IMR-90 (cell line): Measurements from ENCODE around the gene PANX1. TPM values are rescaled to one million over a fixed set of nuclear protein-coding genes. Genes with fewer than 3 reads are reported as not detected.
A peak's percentile ranks its signal among the peaks of the same experiment; 100 is the strongest.

ENCODE experiments used
- ATAC-seq: fragments of 200-7000 bp; cut with Tn5 transposase; 2 replicates; pipeline ENCODE4 v1.9.1; 2020; ENCODE audit warnings: low read depth, mild to moderate bottlenecking, moderate library complexity
- BruUV-seq: library from RNA; stranded (reverse); fragments of 400-500 nt; replicated peaks from 2 replicates; lab custom pipeline; 2021; lab: Mats Ljungman, UMichigan
- CTCF ChIA-PET: fragments of 300-600 bp; formaldehyde crosslinking; extraction: SDS; loops from one replicate; lab custom pipeline; 2021; ENCODE audit warnings: antibody characterized with exemption; lab: Yijun Ruan, JAX
- POLR2A ChIA-PET: fragments of 300-600 bp; sonication (Branson Sonifier 250); formaldehyde crosslinking; loops from one replicate; lab custom pipeline; 2022; ENCODE audit warnings: antibody characterized with exemption; ENCODE audit not compliant: unreplicated experiment; lab: Charles Lee
- DNase-seq: peaks from one replicate; pipeline ENCODE4 v3.0.0; 2013
- H2AFZ ChIP-seq: replicated peaks from 2 replicates; pipeline ENCODE3; 2013; ENCODE audit warnings: low read length, mild to moderate bottlenecking; ENCODE audit not compliant: poor library complexity
- H2AK5ac ChIP-seq: 2 replicates; pipeline ENCODE4 v1.6.1; 2013; ENCODE audit warnings: low read depth, low read length, inconsistent platforms
- H2AK9ac ChIP-seq: replicated peaks from 2 replicates; pipeline ENCODE3; 2013; ENCODE audit warnings: mild to moderate bottlenecking, low read depth, low read length, moderate library complexity; ENCODE audit not compliant: poor library complexity
- H2BK120ac ChIP-seq: 2 replicates; pipeline ENCODE4 v1.6.1; 2013; ENCODE audit warnings: low read depth, low read length, inconsistent platforms
- H2BK15ac ChIP-seq: 3 replicates; pipeline ENCODE4 v1.6.1; 2013; ENCODE audit warnings: low read depth, low read length, inconsistent platforms
- H2BK20ac ChIP-seq: 2 replicates; pipeline ENCODE4 v1.6.1; 2013; ENCODE audit warnings: low read depth, mild to moderate bottlenecking, inconsistent platforms, low read length, moderate library complexity
- H2BK5ac ChIP-seq: 2 replicates; pipeline ENCODE4 v1.6.1; 2013; ENCODE audit warnings: mild to moderate bottlenecking, low read depth, low read length, inconsistent platforms; ENCODE audit not compliant: poor library complexity, severe bottlenecking
- H3K14ac ChIP-seq: replicated peaks from 2 replicates; pipeline ENCODE4 v1.6.1; 2013; ENCODE audit warnings: low read depth, low read length, inconsistent platforms
- H3K18ac ChIP-seq: 2 replicates; pipeline ENCODE4 v1.6.1; 2013; ENCODE audit warnings: low read depth, low read length, control low read depth
- H3K23ac ChIP-seq: 2 replicates; pipeline ENCODE4 v1.6.1; 2013; ENCODE audit warnings: low read depth, low read length, inconsistent platforms
- H3K27ac ChIP-seq: 2 replicates; pipeline ENCODE4 v1.5.1; 2013; ENCODE audit warnings: mild to moderate bottlenecking, control low read depth, low read length; ENCODE audit not compliant: insufficient read depth
- H3K27me3 ChIP-seq: 2 replicates; pipeline ENCODE4 v1.6.1; 2013; ENCODE audit warnings: low read length; ENCODE audit not compliant: control insufficient read depth, insufficient read depth
- H3K36me3 ChIP-seq: 2 replicates; pipeline ENCODE4 v1.6.1; 2013; ENCODE audit warnings: low read length, mixed read lengths; ENCODE audit not compliant: control insufficient read depth, insufficient read depth
- H3K4ac ChIP-seq: 2 replicates; pipeline ENCODE4 v1.6.1; 2013; ENCODE audit warnings: low read depth, low read length, inconsistent platforms
- H3K4me1 ChIP-seq: 2 replicates; pipeline ENCODE4 v1.6.1; 2013; ENCODE audit warnings: low read length, mixed read lengths; ENCODE audit not compliant: control insufficient read depth, insufficient read depth
- H3K4me2 ChIP-seq: 2 replicates; pipeline ENCODE4 v1.6.1; 2013; ENCODE audit warnings: low read depth, mild to moderate bottlenecking, control low read depth, low read length, moderate library complexity
- H3K4me3 ChIP-seq: 2 replicates; pipeline ENCODE4 v1.5.1; 2013; ENCODE audit warnings: low read depth, mild to moderate bottlenecking, control low read depth, low read length, moderate library complexity; ENCODE audit not compliant: insufficient read depth
- H3K56ac ChIP-seq: 2 replicates; pipeline ENCODE4 v1.6.1; 2013; ENCODE audit warnings: low read length, inconsistent platforms; ENCODE audit not compliant: insufficient read depth; ENCODE audit errors: extremely low read depth
- H3K79me1 ChIP-seq, 2 experiments: 2 replicates each; pipeline ENCODE4 v1.6.1; 2013; ENCODE audit warnings: low read length in 2 of 2, inconsistent platforms in 1 of 2, low read depth in 1 of 2
- H3K9ac ChIP-seq: 2 replicates; pipeline ENCODE4 v1.6.1; 2013; ENCODE audit warnings: low read depth, low read length, control low read depth
- H3K9me1 ChIP-seq: 2 replicates; pipeline ENCODE4 v1.6.1; 2013; ENCODE audit warnings: low read length, inconsistent platforms; ENCODE audit not compliant: insufficient read depth
- H3K9me3 ChIP-seq: 2 replicates; pipeline ENCODE4 v1.6.1; 2013; ENCODE audit warnings: low read length; ENCODE audit not compliant: control insufficient read depth, insufficient read depth
- H4K20me1 ChIP-seq: 2 replicates; pipeline ENCODE4 v1.6.1; 2013; ENCODE audit warnings: low read length, inconsistent platforms; ENCODE audit not compliant: insufficient read depth
- H4K5ac ChIP-seq: 2 replicates; pipeline ENCODE4 v1.6.1; 2013; ENCODE audit warnings: mild to moderate bottlenecking, low read depth, low read length, control low read depth
- H4K8ac ChIP-seq, 2 experiments: 2 replicates each; pipeline ENCODE4 v1.6.1; 2013; ENCODE audit warnings: low read depth in 2 of 2, low read length in 2 of 2, control low read depth in 1 of 2, inconsistent platforms in 1 of 2
- H4K91ac ChIP-seq: 2 replicates; pipeline ENCODE4 v1.6.1; 2013; ENCODE audit warnings: low read depth, low read length, inconsistent platforms; ENCODE audit not compliant: insufficient read depth
- CEBPB ChIP-seq: IDR thresholded peaks from 2 replicates; pipeline ENCODE4 v1.6.1; 2012; ENCODE audit warnings: low read depth, low read length, improper control_type of control experiment
- CHD1 ChIP-seq: IDR thresholded peaks from 2 replicates; pipeline ENCODE4 v1.6.1; 2012; ENCODE audit warnings: low read depth, low read length, improper control_type of control experiment
- FOS ChIP-seq: fragments of 150-350 bp; IDR thresholded peaks from 2 replicates; pipeline ENCODE4 v1.6.1; 2016; ENCODE audit warnings: low read depth, low read length
- MAFK ChIP-seq: IDR thresholded peaks from 2 replicates; pipeline ENCODE4 v1.6.1; 2012; ENCODE audit warnings: low read depth, low read length, improper control_type of control experiment
- MAZ ChIP-seq: IDR thresholded peaks from 2 replicates; pipeline ENCODE4 v1.6.1; 2012; ENCODE audit warnings: low read depth, mild to moderate bottlenecking, low read length, improper control_type of control experiment, moderate library complexity, borderline replicate concordance
- MXI1 ChIP-seq: IDR thresholded peaks from 2 replicates; pipeline ENCODE4 v1.6.1; 2012; ENCODE audit warnings: low read depth, mild to moderate bottlenecking, low read length, moderate library complexity, borderline replicate concordance
- NFE2L2 ChIP-seq: fragments of 150-350 bp; IDR thresholded peaks from 2 replicates; pipeline ENCODE4 v1.6.1; 2016; ENCODE audit warnings: low read depth, mild to moderate bottlenecking, low read length
- POLR2A ChIP-seq: IDR thresholded peaks from 2 replicates; pipeline ENCODE4 v1.6.1; 2012; ENCODE audit warnings: mild to moderate bottlenecking, low read depth, low read length
- RAD21 ChIP-seq: IDR thresholded peaks from 2 replicates; pipeline ENCODE4 v1.6.1; 2012; ENCODE audit warnings: low read length, improper control_type of control experiment
- RCOR1 ChIP-seq: IDR thresholded peaks from 2 replicates; pipeline ENCODE4 v1.6.1; 2012; ENCODE audit warnings: mild to moderate bottlenecking, low read length, improper control_type of control experiment; ENCODE audit not compliant: insufficient replicate concordance
- RFX5 ChIP-seq: IDR thresholded peaks from 2 replicates; pipeline ENCODE4 v1.8.0; 2012; ENCODE audit warnings: low read depth, mild to moderate bottlenecking, low read length, moderate library complexity
- SMC3 ChIP-seq: fragments of 150-350 bp; IDR thresholded peaks from 2 replicates; pipeline ENCODE4 v1.6.1; 2016; ENCODE audit warnings: low read depth, mild to moderate bottlenecking, antibody characterized with exemption, low read length, moderate library complexity
- USF2 ChIP-seq: fragments of 150-350 bp; IDR thresholded peaks from 2 replicates; pipeline ENCODE4 v1.6.1; 2017; ENCODE audit warnings: mild to moderate bottlenecking, antibody characterized with exemption, low read length, low read depth
- WGBS, 2 experiments: methylation state at CpG; one replicate each; pipeline versions ENCODE4 v1.1.5 to v1.1.7; 2013; ENCODE audit warnings: missing lambda C conversion rate in 2 of 2; ENCODE audit not compliant: insufficient read length in 1 of 2; ENCODE audit errors: extremely low coverage in 2 of 2; 5-methylcytosine and 5-hydroxymethylcytosine counted together
- dilution Hi-C: fragments of 300-500 bp; cut with HindIII; formaldehyde crosslinking; loops from one replicate; pipeline ENCODE4 v1.14.3; 2018; ENCODE audit warnings: low sequenced_read_pairs; ENCODE audit not compliant: unreplicated experiment
- in situ Hi-C: fragments of 300-500 bp; cut with MboI; formaldehyde crosslinking; loops from 3 replicates; pipeline ENCODE4 v1.14.3; 2019; ENCODE audit warnings: low sequenced_read_pairs, inconsistent platforms, mixed read lengths
- intact Hi-C: fragments of 100-400 bp; cut with micrococcal nuclease; formaldehyde crosslinking; loops from 2 replicates; pipeline ENCODE4 v1.10.0; 2022
- polyA plus RNA-seq, 3 experiments: library from polyadenylated mRNA; depleted of rRNA; stranded (reverse); fragments of >200 nt; gene quantifications; 2 replicates each; pipeline ENCODE4 v1.2.3, GENCODE V29; 2012; ENCODE audit warnings: low replicate concordance in 1 of 3
- total RNA-seq: library from RNA; depleted of rRNA; stranded (reverse); fragments of >200 nt; gene quantifications from 2 replicates; pipeline ENCODE4 v1.2.3, GENCODE V29; 2012
- TF ChIP-seq, protein P1 (sequence below): fragments of 150-350 bp; IDR thresholded peaks from 2 replicates; pipeline ENCODE4 v1.6.1; 2016; ENCODE audit warnings: low read depth, mild to moderate bottlenecking, low read length, moderate library complexity, borderline replicate concordance
- TF ChIP-seq, protein P2 (sequence below): conservative IDR thresholded peaks from 2 replicates; pipeline ENCODE4 v1.5.1; 2012; ENCODE audit warnings: mild to moderate bottlenecking, low read depth, low read length, improper control_type of control experiment

PANX1 gene
- total and polyA plus RNA-seq, 2 of the 4 experiments (the other 2 are of a cell fraction), result 29.8 to 70.8 TPM

DNA sequence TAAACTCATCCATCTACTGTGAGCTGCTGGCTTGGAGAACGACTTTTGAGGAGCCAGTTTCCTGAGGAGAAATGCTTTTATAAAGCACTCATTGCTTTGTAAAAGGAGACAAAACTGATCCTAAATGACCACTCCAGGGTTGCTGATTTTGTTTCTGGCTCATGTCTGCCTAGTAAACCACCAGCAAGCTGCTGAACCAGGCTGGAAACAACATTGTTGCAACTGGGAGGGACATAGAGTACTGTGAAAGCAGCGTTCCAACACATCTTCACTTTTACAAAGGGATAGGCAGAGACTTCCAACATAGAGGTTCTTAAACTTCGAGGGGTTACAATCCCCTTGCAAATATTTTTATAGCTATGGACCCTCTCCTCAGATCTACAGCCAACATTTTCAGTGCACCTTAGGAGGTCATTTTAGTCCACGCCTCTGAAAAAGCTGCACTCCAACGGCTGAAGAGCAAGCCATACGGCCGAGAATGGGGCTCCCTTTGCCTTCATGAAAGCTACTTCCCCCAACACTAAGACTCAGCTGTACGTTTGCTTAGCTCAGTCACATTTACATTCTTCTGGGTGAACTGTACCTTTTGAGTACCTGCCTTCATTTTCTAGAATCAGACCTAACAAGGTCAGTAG lies 54.7 kb downstream of the PANX1 start:
- no peak for ATAC-seq
- Histone ChIP-seq H3K18ac (peak overlapping the region; percentile 32; the same call in 1 of the 2 replicates), H3K56ac (no peak overlapping the region), H3K23ac (no peak overlapping the region), H2AK9ac (no peak overlapping the region), H4K8ac (peak overlapping the region in 1 of 2 experiments; percentile 4; a peak in 2 of 4 replicates), H3K4me2 (no peak overlapping the region), H2BK15ac (no peak overlapping the region), H2BK120ac (peak overlapping the region; percentile 31), H3K27me3 (no peaks in the 10 kb centered on the region), H3K79me1 (peaks cover 20 to 60% of the 10 kb centered on the region in 2 experiments), H3K4ac (peak overlapping the region; percentile 34), H2AFZ (peak overlapping the region; percentile 2), H4K5ac (no peak overlapping the region), H2BK5ac (no peak overlapping the region), H3K9me3 (no peaks in the 10 kb centered on the region), H4K20me1 (peaks cover 3% of the 10 kb centered on the region), H2BK20ac (0 out of 2 replicates have a peak overlapping the region, but pooled peaks have one; percentile 41), H2AK5ac (no peak overlapping the region), H4K91ac (no peak overlapping the region), H3K9me1 (peaks cover 24% of the 10 kb centered on the region), H3K36me3 (peaks cover 25% of the 10 kb centered on the region), H3K14ac (no peak overlapping the region), H3K9ac (no peak overlapping the region), H3K27ac (no peak overlapping the region), H3K4me3 (no peak overlapping the region), H3K4me1 (peaks cover 26% of the 10 kb centered on the region)
- WGBS, 2 experiments, result 97% methylated on average over 5 of the region's 8 CpGs; no CpG with 5 or more reads in 1 of the 2 experiments
- in situ Hi-C loops (no loop called here), dilution Hi-C loops (no loop called here), intact Hi-C loops (loop anchor here (1.0 to 5.0 kb wide), 3 partner anchors 234 to 276 kb away; no protein-coding TSS in a partner anchor)
- no peak for DNase-seq
- ChIA-PET POLR2A (no interaction called here), CTCF (interaction anchor here (0.8 to 3.5 kb wide), 6 partner anchors 8 to 300 kb away, joined by 3 to 17 read pairs (median 6); no protein-coding TSS in a partner anchor)
- BruUV-seq, result no TSS peak
- no peak for TF ChIP-seq POLR2A
- no peak for TF ChIP-seq CHD1
- no peak for TF ChIP-seq FOS
- no peak for TF ChIP-seq USF2
- no peak for TF ChIP-seq MXI1
- no peak for TF ChIP-seq MAZ
- TF ChIP-seq RFX5, result no peak
- no peak for TF ChIP-seq NFE2L2
- TF ChIP-seq MAFK, result no peak
- TF ChIP-seq, protein P1, sequence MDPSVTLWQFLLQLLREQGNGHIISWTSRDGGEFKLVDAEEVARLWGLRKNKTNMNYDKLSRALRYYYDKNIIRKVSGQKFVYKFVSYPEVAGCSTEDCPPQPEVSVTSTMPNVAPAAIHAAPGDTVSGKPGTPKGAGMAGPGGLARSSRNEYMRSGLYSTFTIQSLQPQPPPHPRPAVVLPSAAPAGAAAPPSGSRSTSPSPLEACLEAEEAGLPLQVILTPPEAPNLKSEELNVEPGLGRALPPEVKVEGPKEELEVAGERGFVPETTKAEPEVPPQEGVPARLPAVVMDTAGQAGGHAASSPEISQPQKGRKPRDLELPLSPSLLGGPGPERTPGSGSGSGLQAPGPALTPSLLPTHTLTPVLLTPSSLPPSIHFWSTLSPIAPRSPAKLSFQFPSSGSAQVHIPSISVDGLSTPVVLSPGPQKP, result no peak
- TF ChIP-seq, protein P2, sequence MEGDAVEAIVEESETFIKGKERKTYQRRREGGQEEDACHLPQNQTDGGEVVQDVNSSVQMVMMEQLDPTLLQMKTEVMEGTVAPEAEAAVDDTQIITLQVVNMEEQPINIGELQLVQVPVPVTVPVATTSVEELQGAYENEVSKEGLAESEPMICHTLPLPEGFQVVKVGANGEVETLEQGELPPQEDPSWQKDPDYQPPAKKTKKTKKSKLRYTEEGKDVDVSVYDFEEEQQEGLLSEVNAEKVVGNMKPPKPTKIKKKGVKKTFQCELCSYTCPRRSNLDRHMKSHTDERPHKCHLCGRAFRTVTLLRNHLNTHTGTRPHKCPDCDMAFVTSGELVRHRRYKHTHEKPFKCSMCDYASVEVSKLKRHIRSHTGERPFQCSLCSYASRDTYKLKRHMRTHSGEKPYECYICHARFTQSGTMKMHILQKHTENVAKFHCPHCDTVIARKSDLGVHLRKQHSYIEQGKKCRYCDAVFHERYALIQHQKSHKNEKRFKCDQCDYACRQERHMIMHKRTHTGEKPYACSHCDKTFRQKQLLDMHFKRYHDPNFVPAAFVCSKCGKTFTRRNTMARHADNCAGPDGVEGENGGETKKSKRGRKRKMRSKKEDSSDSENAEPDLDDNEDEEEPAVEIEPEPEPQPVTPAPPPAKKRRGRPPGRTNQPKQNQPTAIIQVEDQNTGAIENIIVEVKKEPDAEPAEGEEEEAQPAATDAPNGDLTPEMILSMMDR, result no peak
- TF ChIP-seq RAD21, result no peak
- TF ChIP-seq CEBPB, result no peak
- no peak for TF ChIP-seq RCOR1
- TF ChIP-seq SMC3, result no peak
